HG02623 (cell line): Measurements from ENCODE around the gene POLR2J3.
"Not testable (repeated sequence)": the region's sequence is repeated elsewhere in the genome, so short reads cannot be mapped to it uniquely, and the experiment has no call there.

Experiments
- ATAC-seq: cut with Tn5 transposase; IDR thresholded peaks from one replicate; pipeline ENCODE4 v1.9.1; 2021; ENCODE audit warnings: moderate library complexity; ENCODE audit not compliant: unreplicated experiment

The POLR2J3 gene

DNA sequence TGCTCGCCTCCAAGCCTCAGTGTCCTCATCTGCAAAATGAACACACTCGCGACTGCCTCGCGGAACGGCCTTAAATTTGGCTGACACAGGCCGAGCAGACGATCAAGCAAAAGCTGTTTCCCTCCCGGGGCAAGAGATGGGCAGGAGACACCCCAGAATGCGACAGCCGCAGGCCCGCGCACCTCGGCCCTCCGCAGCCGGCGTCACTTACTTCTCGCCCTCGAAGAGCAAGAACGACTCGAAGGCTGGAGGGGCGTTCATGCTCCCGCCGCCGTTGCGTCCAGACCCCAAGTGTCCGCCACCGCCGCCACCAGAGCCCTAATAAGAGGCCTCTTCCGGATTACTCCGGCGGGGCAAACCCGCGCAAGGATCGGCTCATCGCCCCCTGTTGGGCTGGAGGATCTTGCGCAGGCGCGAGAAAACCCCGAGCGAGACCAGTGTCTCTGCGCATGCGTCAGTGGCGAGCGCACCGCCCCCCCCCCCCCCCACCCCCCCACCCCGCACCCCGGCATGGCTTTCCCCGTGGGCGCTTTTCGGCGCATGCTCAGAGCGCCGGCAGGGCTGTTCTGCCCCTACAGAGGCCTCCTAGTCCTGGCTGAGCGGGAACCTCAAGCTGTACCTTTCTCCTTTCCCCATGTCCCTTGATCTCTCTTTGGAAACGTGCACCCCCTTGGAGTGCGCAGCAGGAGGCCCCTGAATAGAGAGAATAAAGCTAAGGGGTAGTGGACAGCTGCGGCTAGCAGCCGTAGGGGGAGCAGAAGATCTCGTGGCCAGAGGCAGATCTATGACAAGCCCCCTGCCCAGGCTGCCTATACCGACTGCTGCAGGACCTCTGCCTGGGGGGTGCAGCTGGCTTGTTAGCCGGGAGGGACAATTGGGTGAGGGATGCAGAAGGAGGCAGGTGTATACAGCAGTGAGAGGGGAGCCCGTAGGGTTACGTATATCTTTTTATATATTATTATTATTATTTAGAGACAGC is at the start of gene POLR2J3:
Gene POLR2J3, minus strand, starts transcription at position 323 of the 979 bp plus-strand sequence. Its CDS starts 62 bp downstream, at position 261.
- ATAC-seq = peak; percentile 94

DNA sequence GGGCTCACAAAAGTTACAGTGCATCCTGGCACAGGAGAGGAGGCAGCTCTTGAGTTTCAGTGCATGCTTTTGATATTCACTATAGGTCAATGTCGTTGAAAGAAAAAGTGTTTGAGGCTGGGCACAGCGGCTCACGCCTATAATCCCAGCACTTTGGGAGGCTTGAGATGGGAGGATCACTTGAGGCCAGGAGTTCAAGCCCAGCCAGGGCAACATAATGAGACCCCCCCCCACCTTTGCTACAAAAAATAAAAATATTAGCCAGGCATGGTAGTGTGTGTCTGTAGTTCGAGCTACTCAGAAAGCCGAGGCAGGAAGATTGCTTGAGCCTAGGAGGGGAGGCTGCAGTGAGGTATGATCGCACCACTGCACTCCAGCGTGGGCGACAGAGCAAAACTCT is 45.7 kb upstream of the POLR2J3 start:
- ATAC-seq = not testable (repeated sequence)

DNA sequence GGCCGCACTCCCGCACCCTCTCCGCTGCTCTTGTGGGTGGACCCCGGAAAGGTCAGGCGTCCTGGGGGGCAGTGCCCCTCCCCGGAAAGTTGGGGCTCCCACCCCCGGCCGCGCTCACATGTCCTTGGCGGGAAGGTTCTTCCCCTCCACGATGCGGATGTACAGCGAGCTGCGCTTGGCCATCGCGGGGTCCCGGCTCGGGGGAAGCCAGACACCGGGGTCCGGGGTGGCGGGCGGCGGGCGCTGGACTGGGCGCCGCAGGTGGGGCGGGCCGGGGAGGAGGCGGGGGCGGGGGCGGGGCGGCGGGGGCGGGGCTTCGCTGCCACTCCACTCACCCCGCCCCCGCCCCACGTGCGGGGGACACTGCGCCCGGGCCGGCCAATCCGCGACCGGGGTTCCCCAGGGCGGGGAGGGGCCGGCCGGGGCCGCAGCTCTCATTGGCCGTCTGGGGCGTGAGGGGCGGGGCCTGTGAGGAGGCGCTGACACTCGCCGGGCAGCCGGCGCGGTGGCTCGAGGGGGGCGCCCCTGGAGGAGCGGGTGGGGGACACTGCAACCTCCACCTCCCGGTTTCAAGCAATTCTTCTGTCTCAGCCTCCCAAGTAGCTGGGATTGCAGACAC is 44.2 kb upstream of the POLR2J3 start, which contains the start of gene RASA4:
Gene RASA4, minus strand, starts transcription at position 250 of the 619 bp plus-strand sequence. Its CDS starts 67 bp downstream, at position 183.
- ATAC-seq = peak; percentile 77

GRCh38 chr7:102615930-102616329 is 43.5 kb upstream of the POLR2J3 start:
- not testable (repeated sequence) for ATAC-seq

- not testable (repeated sequence) for ATAC-seq
Measured at GRCh38 chr7:102614873-102615272, 42.5 kb upstream of the POLR2J3 start.

- ATAC-seq = peak; percentile 14
Measured at GRCh38 chr7:102614346-102614697, 41.9 kb upstream of the POLR2J3 start.

- peak; percentile 59 for ATAC-seq
Measured at GRCh38 chr7:102613575-102614345, 41.4 kb upstream of the POLR2J3 start.

GRCh38 chr7:102611675-102612325 is 39.4 kb upstream of the POLR2J3 start:
- not testable (repeated sequence) for ATAC-seq

DNA sequence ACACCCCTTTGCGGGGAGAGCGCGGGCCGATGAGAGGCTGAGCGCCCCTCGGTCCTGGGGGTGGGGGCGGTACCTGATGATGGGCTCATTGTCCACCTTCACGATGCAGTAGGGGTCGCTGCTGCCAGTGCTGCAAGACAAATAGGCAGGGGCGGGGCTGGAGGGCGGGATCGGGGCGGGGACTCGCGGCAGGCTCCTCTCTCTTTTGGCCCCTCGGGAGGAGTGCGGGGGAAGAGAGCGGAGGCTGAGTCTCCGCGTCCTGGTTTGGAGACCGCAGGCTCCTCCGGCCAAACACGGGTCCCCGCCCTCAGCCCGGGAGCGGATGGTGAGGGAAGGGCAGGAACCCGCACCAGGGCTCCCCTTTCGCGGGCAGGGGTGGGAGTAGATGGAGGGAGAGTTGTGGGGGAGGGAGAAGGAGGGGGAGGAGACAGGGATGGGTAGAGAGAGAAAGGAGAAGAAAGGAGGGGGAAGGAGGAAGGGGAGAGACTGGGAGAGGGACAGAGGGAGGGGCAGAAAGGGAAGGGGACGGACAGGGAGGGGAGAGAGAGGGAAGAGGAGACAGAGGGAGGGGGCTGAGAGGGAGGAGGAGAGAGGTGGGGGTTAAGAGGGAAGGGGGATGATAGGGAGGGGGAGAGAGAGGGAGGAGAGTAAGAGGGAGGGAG is 38.8 kb upstream of the POLR2J3 start:
- ATAC-seq = peak; percentile 38

DNA sequence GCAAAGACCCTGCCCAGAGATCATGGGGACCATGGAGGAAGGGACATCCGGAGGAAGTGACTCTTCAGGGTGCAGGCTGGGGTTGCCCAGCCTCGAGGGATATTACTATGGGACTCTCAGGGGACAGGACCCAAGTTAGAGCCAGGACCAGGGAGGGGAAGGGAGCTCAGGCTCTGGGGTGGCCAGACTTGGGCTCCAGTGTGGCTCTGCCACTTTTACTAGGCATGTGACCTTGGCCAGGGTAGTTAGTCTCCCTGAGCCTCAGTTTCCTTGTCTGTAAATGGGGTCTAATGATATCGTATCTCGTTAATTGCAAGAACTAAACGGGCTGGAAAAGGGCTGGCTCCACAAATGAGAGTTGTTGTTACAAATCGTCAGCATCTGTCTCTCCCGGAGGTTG is 38.1 kb upstream of the POLR2J3 start:
- not testable (repeated sequence) for ATAC-seq

GRCh38 chr7:102609734-102610133 is 37.4 kb upstream of the POLR2J3 start:
- ATAC-seq = not testable (repeated sequence)

GRCh38 chr7:102606848-102607247 is 34.5 kb upstream of the POLR2J3 start:
- not testable (repeated sequence) for ATAC-seq

GRCh38 chr7:102604431-102605145 is 32.2 kb upstream of the POLR2J3 start:
- not testable (repeated sequence) for ATAC-seq

DNA sequence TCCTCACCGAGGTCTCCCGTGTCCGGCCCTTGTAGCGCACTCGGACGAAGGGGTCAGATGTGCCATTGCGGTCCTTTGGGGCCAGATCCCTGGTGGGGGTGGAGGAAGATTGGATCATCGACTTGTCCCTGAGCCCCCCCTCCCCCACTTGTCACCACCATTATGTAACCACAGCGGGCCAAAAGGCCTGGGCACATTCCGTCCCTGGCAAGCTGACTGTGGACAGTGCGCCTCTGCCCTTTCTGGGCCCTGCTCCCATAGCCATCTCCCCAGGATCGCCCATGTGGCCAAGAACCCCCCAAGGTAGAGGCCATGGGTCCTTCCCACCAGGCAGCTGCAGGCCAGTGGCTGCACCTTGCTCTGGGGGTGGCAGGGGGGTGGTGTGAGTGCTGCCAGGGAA is 29.9 kb upstream of the POLR2J3 start:
- ATAC-seq = not testable (repeated sequence)

- ATAC-seq = not testable (repeated sequence)
Measured at GRCh38 chr7:102599699-102600098, 27.3 kb upstream of the POLR2J3 start.

DNA sequence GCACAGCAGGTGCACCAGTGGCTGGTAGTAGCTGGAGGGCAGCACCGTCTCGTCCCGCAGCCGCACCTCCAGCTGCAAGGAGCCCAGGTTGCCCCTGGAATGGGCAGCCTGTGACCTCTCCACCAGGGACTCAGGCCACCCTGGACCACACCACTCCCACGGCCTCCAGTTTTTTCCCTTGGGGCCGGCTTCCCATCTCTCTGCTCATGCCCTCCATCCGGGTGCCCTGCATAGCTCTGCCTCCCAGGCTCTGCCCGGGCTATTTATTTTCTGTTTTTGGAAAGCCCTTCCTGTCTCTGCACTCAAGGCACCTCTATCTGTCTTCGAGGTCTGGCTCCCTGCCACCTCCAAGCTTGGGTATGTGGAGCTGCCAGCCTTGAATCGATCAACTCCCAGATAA is 23.7 kb upstream of the POLR2J3 start:
- not testable (repeated sequence) for ATAC-seq

DNA sequence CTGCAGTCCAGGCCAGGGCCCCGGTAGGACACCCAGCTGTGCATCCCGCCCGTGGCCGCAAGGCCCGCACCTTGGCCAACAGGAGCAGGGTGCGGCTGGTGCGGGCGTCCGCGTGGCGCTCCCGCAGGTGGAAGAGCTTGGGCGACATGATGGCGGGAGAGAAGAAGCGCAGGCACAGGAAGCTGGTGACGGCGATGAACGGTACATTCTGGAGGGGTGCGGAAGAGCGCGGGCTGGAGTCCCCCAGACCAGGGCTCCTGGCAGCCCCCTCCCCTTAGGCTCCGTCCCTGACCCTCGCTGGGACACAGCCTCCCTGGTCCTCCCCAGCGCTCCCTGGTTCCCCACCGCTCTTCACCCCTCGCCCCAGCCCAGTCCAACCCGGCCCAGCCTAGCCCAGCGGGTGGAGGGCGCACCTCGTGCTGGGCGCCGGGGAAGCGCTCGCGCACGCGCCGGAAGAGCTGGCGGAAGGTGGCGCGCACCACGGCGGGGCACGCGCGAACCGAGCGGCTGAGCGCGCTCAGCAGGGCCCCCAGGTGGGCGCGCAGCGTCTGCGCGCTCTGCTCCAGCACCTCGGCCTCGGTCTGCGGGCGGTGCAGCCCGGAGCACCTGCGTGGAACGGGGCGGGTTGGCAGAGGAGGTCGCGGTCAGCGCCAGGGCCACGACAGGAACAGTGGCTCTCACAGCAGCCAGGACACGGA is 21.4 kb upstream of the POLR2J3 start:
- ATAC-seq = peak; percentile 48

DNA sequence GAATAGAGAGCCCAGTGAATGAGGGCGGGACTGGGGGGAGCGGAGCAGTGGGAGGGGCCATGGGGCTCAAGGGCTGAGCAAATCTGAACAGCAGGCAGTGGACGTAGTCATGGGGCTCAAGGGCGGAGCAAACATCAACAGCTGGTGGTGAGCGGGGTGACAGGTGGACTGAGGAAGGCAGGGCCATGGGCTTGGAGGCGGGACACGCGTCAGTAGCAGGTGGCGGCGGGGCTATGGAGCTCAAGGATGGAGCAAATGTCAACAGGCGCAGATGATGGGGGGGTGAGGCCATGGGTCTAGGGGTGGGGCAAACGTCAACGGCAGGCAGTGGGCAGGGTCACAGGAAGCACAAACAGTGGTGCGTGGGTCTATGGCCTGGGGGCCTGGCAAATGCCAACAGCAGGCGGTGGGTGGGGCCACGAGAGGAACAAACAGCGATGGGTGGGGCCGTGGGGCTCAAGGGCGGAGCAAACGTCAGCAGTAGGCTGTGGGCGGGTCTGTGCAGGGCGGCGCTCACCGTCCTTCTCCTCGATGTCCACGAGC is 20.2 kb upstream of the POLR2J3 start:
- ATAC-seq = peak; percentile 56
